GM15510 (cell line): ENCODE measurements around the gene MRPS33.

Source experiments
- POLR2A ChIP-seq: IDR thresholded peaks from 3 replicates; pipeline ENCODE4 v1.6.1; 2011; ENCODE audit warnings: borderline replicate concordance; ENCODE audit not compliant: insufficient read length; ENCODE audit errors: extremely low read depth

MRPS33 gene

DNA sequence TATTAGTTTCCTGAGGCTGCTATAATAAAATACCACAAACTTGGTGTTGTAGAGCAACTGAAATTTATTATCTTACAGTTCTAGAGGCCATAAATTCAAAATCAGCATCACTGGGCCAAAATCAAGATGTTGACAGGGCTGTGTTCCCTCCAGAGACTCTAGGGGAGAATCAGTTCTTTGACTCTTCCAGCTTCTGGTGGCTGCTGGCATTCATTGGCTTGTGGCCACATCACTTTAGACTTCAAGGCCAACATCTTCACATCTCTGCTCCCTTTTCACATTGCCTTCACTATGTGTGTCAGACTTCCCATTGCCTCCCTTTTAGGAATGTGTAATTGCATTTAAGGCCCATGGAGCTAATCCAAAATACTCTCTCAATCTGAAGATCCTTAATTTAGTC lies 1.6 kb upstream of the MRPS33 start:
- no peak for TF ChIP-seq POLR2A

DNA sequence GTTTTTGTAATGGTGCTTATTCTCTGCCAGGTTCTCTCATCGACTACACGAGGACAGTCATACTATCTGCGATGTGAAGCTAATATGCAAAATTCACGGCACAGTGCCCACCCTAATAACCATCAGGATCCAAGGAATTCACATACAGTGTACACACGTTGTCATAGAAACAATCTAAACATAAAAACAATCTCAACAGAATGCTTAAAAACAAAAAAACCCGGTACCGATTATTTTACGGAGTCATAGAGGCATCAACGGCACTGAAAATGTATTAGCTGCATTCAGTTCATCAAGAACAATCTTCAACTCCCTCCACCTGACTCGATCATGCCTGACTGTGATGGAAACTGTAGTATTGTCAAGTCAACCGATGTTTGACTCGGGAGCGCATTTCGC lies 628 bp downstream of the MRPS33 start:
- TF ChIP-seq POLR2A: no peak

GRCh38 chr7:141013345-141013715 lies 1.4 kb downstream of the MRPS33 start:
- no peak for TF ChIP-seq POLR2A

DNA sequence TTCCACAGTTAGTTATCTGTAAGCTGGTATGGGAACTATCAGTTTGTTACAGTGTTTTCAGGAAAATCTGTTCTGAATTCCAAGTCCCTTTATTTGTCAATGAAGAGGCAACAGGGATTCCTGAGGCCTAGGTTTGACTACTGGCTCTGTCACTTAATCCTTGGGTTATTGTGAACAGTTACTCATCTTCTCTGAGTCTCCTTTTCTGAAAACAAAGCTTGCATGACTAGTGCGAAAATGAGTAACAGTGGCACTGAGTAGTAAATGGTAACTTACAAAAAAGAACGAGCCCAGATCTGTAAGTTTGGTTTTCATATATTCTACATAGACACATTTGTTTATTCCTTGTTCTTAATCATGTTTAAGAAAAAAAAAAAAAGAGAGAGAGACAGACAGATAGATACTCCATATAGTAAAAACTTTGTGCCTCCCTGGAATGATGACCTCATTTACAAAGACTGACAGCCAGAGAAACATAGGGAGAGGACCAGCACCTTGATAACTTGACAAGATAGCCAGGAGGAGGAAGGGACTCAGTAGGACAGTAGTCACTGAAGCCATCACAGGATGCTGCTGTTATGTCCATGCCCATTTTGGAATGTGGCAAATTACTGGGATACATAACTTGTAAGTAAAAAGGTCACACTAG lies 1.9 kb downstream of the MRPS33 start:
- TF ChIP-seq POLR2A: no peak

GRCh38 chr7:141012044-141012685 lies 2.6 kb downstream of the MRPS33 start:
- TF ChIP-seq POLR2A: no peak

- no peak for TF ChIP-seq POLR2A
These were observed 3.3 kb downstream of the MRPS33 start for GRCh38 chr7:141011443-141011842.

GRCh38 chr7:141003172-141004065 lies 11.3 kb downstream of the MRPS33 start:
- no peak for TF ChIP-seq POLR2A

GRCh38 chr7:141001546-141001945 lies 13.2 kb downstream of the MRPS33 start:
- TF ChIP-seq POLR2A: no peak

- TF ChIP-seq POLR2A: no peak
These were observed 13.6 kb downstream of the MRPS33 start for GRCh38 chr7:141001122-141001521.

DNA sequence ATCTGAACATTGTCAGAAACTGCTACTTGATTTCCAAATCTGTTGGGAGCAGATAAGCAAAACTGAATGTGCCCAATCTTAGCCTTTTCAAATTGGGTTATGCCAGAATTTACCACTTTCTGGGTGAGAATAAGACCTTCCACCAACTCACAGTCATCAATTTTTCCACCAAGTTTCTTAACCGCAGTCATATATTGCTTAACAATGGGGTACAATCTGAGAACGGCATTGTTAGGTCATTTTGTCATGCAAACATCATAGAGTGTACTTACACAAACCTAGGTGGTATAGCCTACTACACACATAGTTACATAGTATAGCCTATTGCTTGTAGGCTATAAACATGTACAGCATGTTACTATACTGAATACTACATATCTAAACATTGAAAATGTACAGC lies 16.0 kb downstream of the MRPS33 start:
- no peak for TF ChIP-seq POLR2A

DNA sequence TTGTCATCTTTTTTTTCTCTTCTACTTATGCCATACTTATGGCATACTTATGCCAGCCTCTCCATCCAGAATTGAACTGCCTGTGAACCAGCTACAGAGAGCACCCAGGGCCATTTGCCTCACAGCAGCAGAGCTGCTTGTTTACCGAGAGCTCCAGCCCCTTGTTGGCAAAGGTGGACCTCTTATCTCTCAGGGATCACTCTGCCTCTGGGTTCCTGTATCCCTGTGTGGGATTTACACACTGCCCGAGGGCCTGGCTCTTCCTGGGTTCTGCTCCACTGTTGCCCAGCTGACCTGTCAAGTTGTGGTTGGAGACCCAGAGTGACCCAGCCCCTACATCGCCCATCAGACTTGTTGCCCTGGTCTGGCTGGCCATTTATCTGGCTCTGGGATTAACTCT lies 22.3 kb downstream of the MRPS33 start:
- TF ChIP-seq POLR2A: no peak

- no peak for TF ChIP-seq POLR2A
These were observed 24.4 kb downstream of the MRPS33 start for GRCh38 chr7:140990193-140990962.

DNA sequence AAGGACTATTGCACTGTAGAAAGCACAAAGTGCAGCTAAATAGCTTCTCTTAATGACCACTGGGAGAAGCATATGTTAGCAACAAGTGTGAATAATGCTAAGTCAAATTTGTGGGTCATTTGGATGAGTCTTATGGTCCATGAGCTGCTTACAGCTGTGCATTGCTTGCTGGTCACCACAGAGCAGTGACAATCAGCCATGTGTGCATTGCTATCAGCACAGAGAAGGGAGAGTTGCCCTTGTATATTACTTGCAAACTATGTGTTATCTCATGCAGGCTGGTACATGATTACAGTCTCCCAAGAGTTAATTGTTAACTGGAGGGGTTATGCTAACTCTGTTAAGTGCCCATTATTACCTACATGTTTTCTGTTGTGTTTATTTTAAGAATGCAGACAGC lies 25.7 kb downstream of the MRPS33 start:
- TF ChIP-seq POLR2A: no peak

GRCh38 chr7:140983802-140984201 lies 30.9 kb downstream of the MRPS33 start:
- no peak for TF ChIP-seq POLR2A

DNA sequence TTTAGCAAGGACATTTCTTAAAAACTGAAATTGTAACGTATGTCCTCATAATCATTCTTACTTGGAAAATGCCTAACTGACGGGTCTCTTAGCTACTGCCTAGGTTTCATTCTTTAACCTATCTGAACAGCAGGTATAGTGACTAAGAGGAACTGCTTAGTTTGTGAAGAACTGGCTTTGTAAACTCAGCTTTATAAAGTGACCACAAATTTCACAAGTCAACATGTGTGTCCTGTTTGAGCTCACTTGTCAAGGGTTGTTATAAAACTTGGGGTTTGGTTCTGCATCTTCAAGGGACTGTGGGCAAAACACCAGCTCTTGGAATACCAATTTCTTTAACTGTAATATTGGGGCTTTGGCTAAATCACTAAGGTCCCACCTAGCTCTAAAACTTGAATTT lies 32.2 kb downstream of the MRPS33 start:
- no peak for TF ChIP-seq POLR2A
